GM21529 (cell line): ENCODE results near the gene APBA3.

Experiments used
- ATAC-seq: cut with Tn5 transposase; IDR thresholded peaks from one replicate; pipeline ENCODE4 v1.9.1; 2021; ENCODE audit not compliant: unreplicated experiment

Gene APBA3

GRCh38 chr19:3721887-3722442 lies 39.5 kb downstream of the APBA3 start:
- no peak for ATAC-seq

- no peak for ATAC-seq
These were observed 40.2 kb downstream of the APBA3 start for GRCh38 chr19:3721131-3721886.

GRCh38 chr19:3720349-3720917 lies 41.1 kb downstream of the APBA3 start:
- ATAC-seq = no peak

- no peak for ATAC-seq
These were observed 41.6 kb downstream of the APBA3 start for GRCh38 chr19:3719868-3720267.

- ATAC-seq = no peak
These were observed 45.3 kb downstream of the APBA3 start for GRCh38 chr19:3716147-3716668.

GRCh38 chr19:3712663-3713611 lies 48.6 kb downstream of the APBA3 start:
- ATAC-seq = no peak

GRCh38 chr19:3710265-3710812 lies 51.2 kb downstream of the APBA3 start:
- ATAC-seq = no peak

GRCh38 chr19:3708207-3708931 lies 53.1 kb downstream of the APBA3 start, which contains the start of gene TJP3:
TSS of gene TJP3 (plus strand) at chr19:3708384. CDS start at chr19:3728433, 20,049 bp downstream.
- ATAC-seq = no peak

- ATAC-seq = no peak
These were observed 53.7 kb downstream of the APBA3 start for GRCh38 chr19:3707868-3708206.

- ATAC-seq = no peak
These were observed 60.3 kb downstream of the APBA3 start for GRCh38 chr19:3701200-3701599.
